Measurements from ENCODE around the gene SPATS2L.
A peak's percentile ranks its signal among the peaks of the same experiment; 100 is the strongest.

SPATS2L gene

GRCh38 chr2:200364620-200365019, 58.1 kb downstream of the SPATS2L start:
- no peak overlapping the region for H3K4me3 ChIP-seq (ENCODE audit: low read depth, low read length)
- TF ChIP-seq CTCF (IDR thresholded peaks at IDR 0.05; ENCODE audit: control insufficient read depth, extremely low read depth, insufficient read depth), result no peak
- no peak for DNase-seq (ENCODE audit: low read depth)

GRCh38 chr2:200365209-200365608, 58.7 kb downstream of the SPATS2L start:
- TF ChIP-seq CTCF (IDR thresholded peaks at IDR 0.05; ENCODE audit: control insufficient read depth, extremely low read depth, insufficient read depth), result no peak
- H3K4me3 ChIP-seq (ENCODE audit: low read depth, low read length), result no peak overlapping the region
- no peak for DNase-seq (ENCODE audit: low read depth)

DNA sequence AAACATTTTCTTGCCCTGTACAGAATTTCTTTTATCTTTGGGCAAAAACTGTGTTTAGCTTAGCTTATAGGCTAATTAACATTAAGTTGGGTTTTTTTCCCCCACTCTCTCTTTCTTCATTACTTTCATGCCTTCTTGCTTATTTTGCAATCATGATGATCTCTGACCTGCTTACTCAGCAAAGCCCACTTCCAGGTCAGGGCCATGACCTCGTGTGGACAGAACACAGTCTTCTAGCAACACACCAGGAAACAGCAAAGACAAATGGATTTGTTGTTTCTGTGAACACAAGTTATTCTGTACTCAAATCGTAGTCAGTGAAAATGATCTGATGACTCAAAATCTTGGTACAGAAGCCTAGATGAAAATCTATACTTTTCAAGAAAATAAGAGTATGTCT, 60.7 kb downstream of the SPATS2L start:
- no peak for DNase-seq (ENCODE audit: low read depth)
- H3K4me3 ChIP-seq (ENCODE audit: low read depth, low read length), result no peak overlapping the region
- TF ChIP-seq CTCF (IDR thresholded peaks at IDR 0.05; ENCODE audit: control insufficient read depth, extremely low read depth, insufficient read depth), result no peak

DNA sequence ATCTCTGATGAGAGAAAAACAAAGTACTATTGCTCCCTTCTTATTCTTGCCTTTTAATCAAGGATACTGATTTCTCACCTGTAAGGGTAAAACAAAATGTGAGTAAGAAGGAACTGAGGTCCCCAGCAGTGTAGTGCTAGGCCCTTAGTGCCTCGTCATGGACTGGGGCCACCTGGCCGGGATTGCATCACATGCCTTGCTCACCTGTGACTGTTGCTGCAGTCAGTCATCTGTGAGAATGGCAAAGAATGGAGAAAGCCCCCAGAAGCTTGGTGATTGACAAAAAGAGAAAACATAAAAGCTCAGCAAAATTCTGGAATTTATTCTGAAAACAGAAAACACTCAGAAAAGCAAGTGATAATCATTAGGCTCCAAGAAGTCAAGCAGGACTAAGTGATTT, 63.4 kb downstream of the SPATS2L start:
- DNase-seq (ENCODE audit: low read depth), result no peak
- TF ChIP-seq CTCF (IDR thresholded peaks at IDR 0.05; ENCODE audit: control insufficient read depth, extremely low read depth, insufficient read depth), result no peak
- H3K4me3 ChIP-seq (ENCODE audit: low read depth, low read length), result no peak overlapping the region

DNA sequence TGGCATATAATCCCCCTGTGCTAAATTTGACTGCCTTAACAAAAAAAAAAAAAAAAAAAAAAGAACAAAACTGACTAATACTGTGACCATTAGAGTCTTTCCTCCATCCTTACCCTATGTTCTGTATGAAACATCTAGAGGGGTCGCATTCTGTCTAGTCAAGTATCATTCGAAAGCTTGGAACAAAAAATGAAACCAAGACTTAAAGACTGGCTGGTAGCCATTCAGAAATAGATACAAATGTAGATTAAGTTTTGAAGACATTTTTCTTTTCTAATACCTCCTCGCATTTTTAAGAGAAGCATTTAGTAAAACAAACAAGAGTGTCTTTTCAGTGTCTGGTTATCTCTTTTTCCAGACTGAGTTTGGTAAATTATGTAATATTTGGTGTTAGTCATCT, 66.7 kb downstream of the SPATS2L start:
- no peak for DNase-seq (ENCODE audit: low read depth)
- TF ChIP-seq CTCF (IDR thresholded peaks at IDR 0.05; ENCODE audit: control insufficient read depth, extremely low read depth, insufficient read depth), result no peak
- peak overlapping the region; percentile 45; the same call in 1 of the 2 replicates for H3K4me3 ChIP-seq (ENCODE audit: low read depth, low read length)

DNA sequence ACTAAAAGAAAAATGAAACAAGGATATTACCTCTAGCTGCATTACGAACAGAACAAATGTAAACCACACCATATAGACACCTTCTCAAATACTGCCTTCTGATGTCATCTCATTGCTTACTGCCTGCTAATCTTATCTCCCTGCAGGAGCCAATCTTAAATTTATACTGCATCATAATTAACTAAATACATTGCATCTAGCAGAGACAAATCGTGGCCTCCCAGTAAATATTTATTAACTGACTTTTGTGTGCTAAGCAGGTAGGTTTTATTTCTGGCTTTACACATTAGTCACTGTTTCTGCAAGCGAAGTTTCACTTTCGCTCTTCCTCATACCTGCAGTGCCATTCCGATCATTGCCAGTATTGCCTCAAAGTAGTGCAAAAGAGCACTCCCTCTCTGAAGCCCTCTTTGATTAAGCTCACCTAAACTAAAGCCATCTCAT, 67.5 kb downstream of the SPATS2L start:
- DNase-seq (ENCODE audit: low read depth), result no peak
- peak overlapping the region; percentile 45 for H3K4me3 ChIP-seq (ENCODE audit: low read depth, low read length)
- TF ChIP-seq CTCF (IDR thresholded peaks at IDR 0.05; ENCODE audit: control insufficient read depth, extremely low read depth, insufficient read depth), result no peak

DNA sequence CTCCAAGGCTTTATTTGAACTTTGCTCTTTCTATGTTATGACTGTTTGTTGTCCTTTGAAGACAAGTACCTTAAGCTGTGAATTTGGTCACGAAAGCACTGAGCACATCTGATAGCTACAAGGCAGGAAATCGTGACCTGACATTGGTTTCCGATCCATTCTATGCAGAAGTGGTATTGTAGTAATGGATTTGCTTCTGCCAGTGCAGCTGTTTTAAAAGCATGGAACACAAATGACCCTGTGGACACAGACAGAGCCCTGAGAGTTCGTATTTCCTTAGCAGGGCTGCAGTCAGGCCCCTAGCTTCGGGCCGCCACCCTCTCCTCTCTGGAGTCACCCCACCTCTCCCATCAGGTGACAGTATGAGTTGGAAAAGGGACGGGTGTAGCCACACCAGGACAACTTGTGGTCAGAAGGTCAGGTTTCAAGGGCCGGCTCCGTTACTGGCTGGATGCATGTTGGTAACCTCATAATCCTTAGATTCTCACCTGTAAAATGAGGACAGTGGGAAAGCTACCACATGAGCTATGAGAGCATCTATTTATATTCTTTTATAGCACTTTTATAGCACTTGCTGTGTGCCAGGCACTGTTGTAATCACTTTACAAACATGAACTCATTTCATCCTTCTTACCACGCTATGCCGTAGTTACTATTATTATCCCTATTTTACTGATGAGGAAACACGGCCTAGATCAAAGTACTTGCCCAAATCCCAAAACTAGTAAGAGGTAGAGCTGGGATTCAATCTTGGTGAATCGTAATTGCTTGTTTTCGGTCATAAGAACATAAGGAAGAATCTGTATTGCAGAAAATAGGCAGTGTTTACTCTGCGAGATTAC, 70.2 kb downstream of the SPATS2L start:
- TF ChIP-seq CTCF (IDR thresholded peaks at IDR 0.05; ENCODE audit: control insufficient read depth, extremely low read depth, insufficient read depth), result no peak
- peak; percentile 89 for DNase-seq (ENCODE audit: low read depth)
- no peak overlapping the region for H3K4me3 ChIP-seq (ENCODE audit: low read depth, low read length)

Measured in LNCaP clone FGC (cell line).